ENCODE data around the gene HINFP. TPM values are rescaled to one million over a fixed set of nuclear protein-coding genes. Genes with fewer than 3 reads are reported as not detected.
"Not testable (repeated sequence)": the region's sequence is repeated elsewhere in the genome, so short reads cannot be mapped to it uniquely, and the experiment has no call there.

Gene HINFP
- total and polyA plus RNA-seq, 2 experiments from 2014 or later, result 12.6 to 29.2 TPM

GRCh38 chr11:119167077-119167458 is 45.7 kb downstream of the HINFP start:
- H3K27me3 Mint-ChIP-seq (ENCODE audit: insufficient read depth, low read depth, poor library complexity), result peaks cover 25% of the 10 kb centered on the region
- Histone ChIP-seq H3K4me2 (peak overlapping the region; percentile 42; the same call in 1 of the 2 replicates), H3K4me1 (ENCODE audit: insufficient read depth) (peaks cover 12% of the 10 kb centered on the region; the same call in 1 of the 2 replicates), H2AFZ (peak overlapping the region; percentile 67; the same call in 1 of the 2 replicates)
- H3K4me3 ChIP-seq; H3K27ac ChIP-seq (ENCODE audit: low read depth); H3K4me3 Mint-ChIP-seq; H3K36me3 Mint-ChIP-seq (ENCODE audit: low read depth); H3K79me2 ChIP-seq (replicated peaks; ENCODE audit: insufficient read depth); H3K27me3 ChIP-seq (ENCODE audit: insufficient read depth); H3F3A ChIP-seq (replicated peaks; ENCODE audit: low read depth); DNase-seq (ENCODE audit: low spot score); H3K9me2 ChIP-seq (ENCODE audit: insufficient read depth); ATAC-seq; H3K9me3 Mint-ChIP-seq; H3K36me3 ChIP-seq (ENCODE audit: insufficient read depth); H4K20me1 ChIP-seq (replicated peaks; ENCODE audit: insufficient read depth): not testable (repeated sequence)
- H3K27ac Mint-ChIP-seq, result peak overlapping the region; percentile 31; the same call in 1 of the 2 replicates
- H3K4me1 Mint-ChIP-seq, result peaks cover 15% of the 10 kb centered on the region

GRCh38 chr11:119167933-119168332 is 46.6 kb downstream of the HINFP start:
- Histone ChIP-seq H3K4me3 (no peak overlapping the region), H3K9me2 (ENCODE audit: insufficient read depth) (no peaks in the 10 kb centered on the region), H4K20me1 (replicated peaks; ENCODE audit: insufficient read depth) (no peaks in the 10 kb centered on the region), H3F3A (replicated peaks; ENCODE audit: low read depth) (peaks cover 6% of the 10 kb centered on the region; the same call in 1 of the 2 replicates), H3K27ac (ENCODE audit: low read depth) (no peak overlapping the region), H3K27me3 (ENCODE audit: insufficient read depth) (no peaks in the 10 kb centered on the region), H3K4me2 (no peak overlapping the region), H3K79me2 (replicated peaks; ENCODE audit: insufficient read depth) (no peaks in the 10 kb centered on the region), H2AFZ (no peak overlapping the region), H3K36me3 (ENCODE audit: insufficient read depth) (no peaks in the 10 kb centered on the region), H3K4me1 (ENCODE audit: insufficient read depth) (peaks cover 12% of the 10 kb centered on the region; the same call in 1 of the 2 replicates)
- DNase-seq (ENCODE audit: low spot score) (no peak), ATAC-seq (no peak)
- H3K36me3 Mint-ChIP-seq (ENCODE audit: low read depth), result no peaks in the 10 kb centered on the region
- H3K27me3 Mint-ChIP-seq (ENCODE audit: insufficient read depth, low read depth, poor library complexity), result peaks cover 25% of the 10 kb centered on the region
- H3K4me1 Mint-ChIP-seq, result peaks cover 20% of the 10 kb centered on the region
- H3K27ac Mint-ChIP-seq, result no peak overlapping the region
- H3K9me3 Mint-ChIP-seq, result no peaks in the 10 kb centered on the region; the same call in 2 of the 3 replicates
- peak overlapping the region; percentile 67 for H3K4me3 Mint-ChIP-seq
- TF ChIP-seq STAT1 (IDR thresholded peaks at IDR 0.05; ENCODE audit: unreplicated experiment) (no peak), ETS1 (IDR thresholded peaks at IDR 0.05) (no peak), REST (IDR thresholded peaks at IDR 0.05; ENCODE audit: unreplicated experiment) (no peak), ZNF331 (CRISPR knock-in tag; IDR thresholded peaks at IDR 0.05; ENCODE audit: low read depth) (no peak), JUNB (IDR thresholded peaks at IDR 0.05; ENCODE audit: unreplicated experiment) (no peak), NANOG (IDR thresholded peaks at IDR 0.05; ENCODE audit: borderline replicate concordance) (no peak), ZNF114 (CRISPR knock-in tag; IDR thresholded peaks at IDR 0.05) (no peak), EZH2phosphoT487 (IDR thresholded peaks at IDR 0.05; ENCODE audit: unreplicated experiment) (no peak), POLR2AphosphoS5 (IDR thresholded peaks at IDR 0.05; ENCODE audit: low read depth) (no peak), EZH2 (IDR thresholded peaks at IDR 0.05; ENCODE audit: low read depth, unreplicated experiment) (no peak), CREB1 (CRISPR knock-in tag; IDR thresholded peaks at IDR 0.05; ENCODE audit: low read depth) (no peak), CTCF (conservative IDR thresholded peaks at IDR 0.05; ENCODE audit: low read depth in 2 of 2) (no peak)
